ENCODE measurements around the gene IRF6.

The IRF6 gene

GRCh38 chr1:209741193-209741592 lies 64.7 kb downstream of the IRF6 start:
- H3K27ac ChIP-seq (ENCODE audit: insufficient read depth, low read length, poor library complexity, severe bottlenecking): no peak overlapping the region
- DNase-seq: no peak
- H3K4me1 ChIP-seq (ENCODE audit: control insufficient read depth, insufficient read depth, low read length, poor library complexity, severe bottlenecking): no peaks in the 10 kb centered on the region
- H3K9me3 ChIP-seq (ENCODE audit: control insufficient read depth, low read length): no peaks in the 10 kb centered on the region
- no peaks in the 10 kb centered on the region for H3K36me3 ChIP-seq (ENCODE audit: control insufficient read depth, insufficient read depth, low read length)
- H3K4me3 ChIP-seq (ENCODE audit: insufficient read depth, low read depth, low read length, poor library complexity, severe bottlenecking): no peak overlapping the region
- H3K27me3 ChIP-seq (replicated peaks; ENCODE audit: control insufficient read depth, insufficient read depth, low read length, poor library complexity, severe bottlenecking): no peaks in the 10 kb centered on the region

DNA sequence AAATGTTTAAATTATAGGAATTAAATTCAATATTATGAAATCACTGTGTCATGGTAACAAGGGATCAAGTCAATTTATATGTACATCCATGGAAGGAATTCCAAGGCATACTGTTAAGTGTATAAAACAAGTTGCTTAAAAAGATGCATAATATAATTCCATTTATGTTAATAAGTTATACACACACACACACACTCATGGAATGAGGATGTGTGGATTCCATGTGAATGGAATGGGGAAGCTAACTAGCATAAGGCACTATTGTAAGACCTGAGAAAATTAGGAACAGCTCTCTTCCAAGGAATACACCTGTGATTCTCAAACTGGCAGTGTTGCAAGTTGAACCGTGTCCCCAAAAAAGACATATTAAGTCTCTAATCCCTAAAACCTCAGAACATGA lies 67.7 kb downstream of the IRF6 start:
- Histone ChIP-seq H3K27ac (ENCODE audit: insufficient read depth, low read length, poor library complexity, severe bottlenecking) (no peak overlapping the region), H3K36me3 (ENCODE audit: control insufficient read depth, insufficient read depth, low read length) (no peaks in the 10 kb centered on the region), H3K4me1 (ENCODE audit: control insufficient read depth, insufficient read depth, low read length, poor library complexity, severe bottlenecking) (no peaks in the 10 kb centered on the region), H3K4me3 (ENCODE audit: insufficient read depth, low read depth, low read length, poor library complexity, severe bottlenecking) (no peak overlapping the region), H3K27me3 (replicated peaks; ENCODE audit: control insufficient read depth, insufficient read depth, low read length, poor library complexity, severe bottlenecking) (no peaks in the 10 kb centered on the region), H3K9me3 (ENCODE audit: control insufficient read depth, low read length) (no peaks in the 10 kb centered on the region)
- DNase-seq: no peak

DNA sequence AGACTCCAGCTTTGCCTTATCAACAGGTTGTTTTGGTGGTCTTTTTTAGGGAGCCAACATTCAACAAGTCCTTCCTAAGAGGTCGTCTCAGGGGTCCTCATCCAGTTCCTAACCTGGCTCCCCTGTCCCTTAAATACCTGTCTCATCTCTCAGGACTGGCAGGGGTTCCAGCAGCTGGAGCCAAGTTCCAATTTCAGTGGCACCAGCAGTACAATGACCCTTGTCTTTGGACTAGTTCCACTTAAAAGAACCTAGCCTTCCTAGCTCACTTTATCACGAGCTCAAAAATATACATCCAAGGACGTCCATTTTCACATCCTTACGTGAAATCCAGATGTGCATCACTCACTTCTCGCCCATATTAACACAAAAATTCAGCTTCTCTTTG lies 68.8 kb downstream of the IRF6 start:
- H3K9me3 ChIP-seq (ENCODE audit: control insufficient read depth, low read length): no peaks in the 10 kb centered on the region
- H3K27me3 ChIP-seq (replicated peaks; ENCODE audit: control insufficient read depth, insufficient read depth, low read length, poor library complexity, severe bottlenecking): no peaks in the 10 kb centered on the region
- DNase-seq: no peak
- H3K36me3 ChIP-seq (ENCODE audit: control insufficient read depth, insufficient read depth, low read length): no peaks in the 10 kb centered on the region
- H3K27ac ChIP-seq (ENCODE audit: insufficient read depth, low read length, poor library complexity, severe bottlenecking): no peak overlapping the region
- no peak overlapping the region for H3K4me3 ChIP-seq (ENCODE audit: insufficient read depth, low read depth, low read length, poor library complexity, severe bottlenecking)
- no peaks in the 10 kb centered on the region for H3K4me1 ChIP-seq (ENCODE audit: control insufficient read depth, insufficient read depth, low read length, poor library complexity, severe bottlenecking)

GRCh38 chr1:209736490-209737117 lies 69.3 kb downstream of the IRF6 start:
- Histone ChIP-seq H3K9me3 (ENCODE audit: control insufficient read depth, low read length) (no peaks in the 10 kb centered on the region), H3K4me1 (ENCODE audit: control insufficient read depth, insufficient read depth, low read length, poor library complexity, severe bottlenecking) (no peaks in the 10 kb centered on the region), H3K4me3 (ENCODE audit: insufficient read depth, low read depth, low read length, poor library complexity, severe bottlenecking) (no peak overlapping the region), H3K36me3 (ENCODE audit: control insufficient read depth, insufficient read depth, low read length) (no peaks in the 10 kb centered on the region), H3K27me3 (replicated peaks; ENCODE audit: control insufficient read depth, insufficient read depth, low read length, poor library complexity, severe bottlenecking) (no peaks in the 10 kb centered on the region), H3K27ac (ENCODE audit: insufficient read depth, low read length, poor library complexity, severe bottlenecking) (no peak overlapping the region)
- no peak for DNase-seq

Measured in effector memory CD4-positive, alpha-beta T cell (primary cell).